Testis (tissue), 3 donors: Measurements from ENCODE around the gene OSBPL9. TPM values are rescaled to one million over a fixed set of nuclear protein-coding genes. Genes with fewer than 3 reads are reported as not detected.

ENCODE experiments used
- DNase-seq: peaks from one replicate; pipeline ENCODE4 v3.0.0-alpha.2; 2019
- H3K27ac ChIP-seq, 2 donors: fragments of 200-600 bp; sonication (generic); one replicate each; pipeline ENCODE4 v1.5.1; 2019
- H3K27me3 ChIP-seq: fragments of 200-600 bp; sonication (generic); one replicate; pipeline ENCODE4 v1.5.1; 2019
- H3K36me3 ChIP-seq: fragments of 200-600 bp; sonication (generic); one replicate; pipeline ENCODE4 v1.5.1; 2017; ENCODE audit warnings: low read depth; ENCODE audit errors: missing control alignments
- H3K4me1 ChIP-seq: fragments of 200-600 bp; sonication (generic); one replicate; pipeline ENCODE4 v1.5.1; 2019
- H3K4me3 ChIP-seq, 2 donors: fragments of 200-600 bp; sonication (generic); one replicate each; pipeline ENCODE4 v1.5.1; 2017 to 2019
- H3K9me3 ChIP-seq: fragments of 200-600 bp; sonication (generic); one replicate; pipeline ENCODE4 v1.5.1; 2017
- CTCF ChIP-seq, 3 experiments: fragments of 450-650 bp in 2 of 3; fragments of 200-600 bp in 1 of 3; sonication (generic) in 1 of 3; IDR thresholded peaks; one replicate each; pipeline ENCODE4 v1.5.1; 2016 to 2019; ENCODE audit warnings: antibody characterized with exemption in 3 of 3, mild to moderate bottlenecking in 2 of 3, moderate library complexity in 1 of 3
- POLR2A ChIP-seq: fragments of 450-650 bp; IDR thresholded peaks from one replicate; pipeline ENCODE4 v1.6.1; 2017; ENCODE audit warnings: antibody characterized with exemption, mild to moderate bottlenecking, moderate library complexity
- WGBS, 2 donors: methylation state at CpG; one replicate each; pipeline ENCODE4 v1.1.5; 2018; 5-methylcytosine and 5-hydroxymethylcytosine counted together
- intact Hi-C: fragments of 100-400 bp; cut with DNase I; formaldehyde crosslinking; loops from one replicate; pipeline ENCODE4 v1.15.1; 2023; ENCODE audit warnings: low total_unique reads
- polyA plus RNA-seq: library from polyadenylated mRNA; stranded (reverse); fragments of 350-450 nt; fragmentation: Illumina TruSeq; extraction: RNeasy Lipid Tissue Mini Kit (QIAGEN cat#74804); gene quantifications from one replicate; pipeline ENCODE4 v1.2.3, GENCODE V29; 2014; ENCODE audit warnings: low read depth, low replicate concordance; ENCODE audit not compliant: insufficient read depth
- total RNA-seq, 2 donors: library from RNA; depleted of rRNA; stranded (reverse); fragments of >200 nt; gene quantifications; one replicate each; pipeline ENCODE4 v1.2.3, GENCODE V29; 2016

Gene OSBPL9
- total and polyA plus RNA-seq, 3 donors from 2014 or later = 59.3 to 160 (median 117) TPM

- Histone ChIP-seq H3K9me3 (no peaks in the 10 kb centered on the region), H3K36me3 (no peaks in the 10 kb centered on the region), H3K4me3 (no peak overlapping the region), H3K4me1 (no peaks in the 10 kb centered on the region), H3K27ac (no peak overlapping the region), H3K27me3 (no peaks in the 10 kb centered on the region)
- WGBS, 2 donors = 94 to 96% methylated on average over 8 of the region's 8 CpGs
- DNase-seq = no peak
- intact Hi-C loops = no loop called here
- no peak for TF ChIP-seq CTCF (IDR thresholded peaks at IDR 0.05)
- TF ChIP-seq POLR2A = no peak
Measured at GRCh38 chr1:51714374-51715019, 97.6 kb downstream of the OSBPL9 start.

- intact Hi-C loops = no loop called here
- TF ChIP-seq POLR2A (no peak), CTCF (IDR thresholded peaks at IDR 0.05) (no peak)
- Histone ChIP-seq H3K9me3 (no peaks in the 10 kb centered on the region), H3K4me1 (no peaks in the 10 kb centered on the region), H3K27me3 (no peaks in the 10 kb centered on the region), H3K36me3 (no peaks in the 10 kb centered on the region), H3K4me3 (no peak overlapping the region), H3K27ac (no peak overlapping the region)
- 94 to 96% methylated on average over 4 of the region's 4 CpGs for WGBS, 2 donors
- DNase-seq = no peak
Measured at GRCh38 chr1:51715369-51715768, 98.5 kb downstream of the OSBPL9 start.

GRCh38 chr1:51716746-51717145, 99.9 kb downstream of the OSBPL9 start:
- intact Hi-C loops = no loop called here
- DNase-seq = no peak
- Histone ChIP-seq H3K27ac (no peak overlapping the region), H3K4me3 (no peak overlapping the region), H3K9me3 (no peaks in the 10 kb centered on the region), H3K4me1 (no peaks in the 10 kb centered on the region), H3K36me3 (no peaks in the 10 kb centered on the region), H3K27me3 (no peaks in the 10 kb centered on the region)
- 89 to 98% methylated on average over 3 of the region's 3 CpGs for WGBS, 2 donors
- TF ChIP-seq POLR2A (no peak), CTCF (IDR thresholded peaks at IDR 0.05) (no peak)

- DNase-seq = no peak
- intact Hi-C loops = no loop called here
- 96 to 98% methylated on average over 3 of the region's 3 CpGs for WGBS, 2 donors
- Histone ChIP-seq H3K9me3 (no peaks in the 10 kb centered on the region), H3K4me3 (no peak overlapping the region), H3K27me3 (no peaks in the 10 kb centered on the region), H3K27ac (no peak overlapping the region), H3K36me3 (no peaks in the 10 kb centered on the region), H3K4me1 (no peaks in the 10 kb centered on the region)
- TF ChIP-seq POLR2A (no peak), CTCF (IDR thresholded peaks at IDR 0.05) (no peak)
Measured at GRCh38 chr1:51717842-51718241, 101.0 kb downstream of the OSBPL9 start.

- no peaks in the 10 kb centered on the region for H3K27me3 ChIP-seq
- no peak overlapping the region for H3K27ac ChIP-seq
- TF ChIP-seq POLR2A (no peak), CTCF (IDR thresholded peaks at IDR 0.05) (no peak)
- no peaks in the 10 kb centered on the region for H3K9me3 ChIP-seq
- no peaks in the 10 kb centered on the region for H3K36me3 ChIP-seq
- 91 to 92% methylated on average over 2 of the region's 2 CpGs for WGBS, 2 donors
- intact Hi-C loops = no loop called here
- no peak overlapping the region for H3K4me3 ChIP-seq
- DNase-seq = no peak
- no peaks in the 10 kb centered on the region for H3K4me1 ChIP-seq
Measured at GRCh38 chr1:51719146-51719545, 102.3 kb downstream of the OSBPL9 start.
